Activated naive CD8-positive, alpha-beta T cell treated with anti-CD3 and anti-CD28 coated beads, Interleukin-2, amount 50 U/mL, for 16 hours (primary cell): Measurements from ENCODE around the gene TNF.

Experiments
- DNase-seq: peaks from one replicate; pipeline ENCODE4 v3.0.0-alpha.2; 2020; ENCODE audit warnings: low read depth, low spot score

TNF gene

GRCh38 chr6:31575335-31575901 is at the start of gene TNF:
TSS of gene TNF (plus strand) at chr6:31575565. CDS start at chr6:31575742, 177 bp downstream.
- DNase-seq, result no peak

GRCh38 chr6:31525932-31526591 is 49.3 kb upstream of the TNF start:
- no peak for DNase-seq

- no peak for DNase-seq
These were observed 47.0 kb upstream of the TNF start for GRCh38 chr6:31528307-31528777.

- no peak for DNase-seq
These were observed 46.5 kb upstream of the TNF start, which contains the start of gene MCCD1 for GRCh38 chr6:31528821-31529328. TSS of gene MCCD1 (plus strand) at chr6:31528962. CDS start at chr6:31529015, 53 bp downstream.

- no peak for DNase-seq
These were observed 45.8 kb upstream of the TNF start for GRCh38 chr6:31529329-31530150.

- no peak for DNase-seq
These were observed 44.7 kb upstream of the TNF start for GRCh38 chr6:31530659-31531058.

- no peak for DNase-seq
These were observed 44.2 kb upstream of the TNF start for GRCh38 chr6:31531162-31531561.

GRCh38 chr6:31531771-31532643 is 43.4 kb upstream of the TNF start:
- DNase-seq, result no peak

GRCh38 chr6:31532644-31533454 is 42.5 kb upstream of the TNF start:
- DNase-seq, result no peak

- no peak for DNase-seq
These were observed 41.9 kb upstream of the TNF start for GRCh38 chr6:31533455-31533841.

- no peak for DNase-seq
These were observed 41.4 kb upstream of the TNF start for GRCh38 chr6:31534011-31534410.

GRCh38 chr6:31534521-31535040 is 40.8 kb upstream of the TNF start:
- DNase-seq, result no peak

GRCh38 chr6:31535538-31536324 is 39.6 kb upstream of the TNF start:
- DNase-seq, result no peak

- DNase-seq, result no peak
These were observed 36.5 kb upstream of the TNF start for GRCh38 chr6:31538805-31539400.

- no peak for DNase-seq
These were observed 34.7 kb upstream of the TNF start for GRCh38 chr6:31540640-31541039.

GRCh38 chr6:31541059-31541657 is 34.2 kb upstream of the TNF start:
- peak; percentile 18 for DNase-seq

- peak; percentile 83 for DNase-seq
These were observed 33.5 kb upstream of the TNF start, which contains the start of gene DDX39B for GRCh38 chr6:31541658-31542521. TSS of gene DDX39B (minus strand) at chr6:31542003. CDS start at chr6:31540532, 1,471 bp downstream.
